Prostate gland (tissue), 2 donors: ENCODE results near the gene EEF1AKMT1. TPM values are rescaled to one million over a fixed set of nuclear protein-coding genes. Genes with fewer than 3 reads are reported as not detected.

Source experiments
- DNase-seq: peaks from one replicate; pipeline ENCODE4 v3.0.0-alpha.2; 2019; ENCODE audit warnings: low spot score
- H3K27ac ChIP-seq, 2 donors: fragments of 200-600 bp; sonication (generic); 2 replicates each; pipeline ENCODE4 v1.5.1; 2017 to 2019
- H3K27me3 ChIP-seq: fragments of 200-600 bp; sonication (generic); replicated peaks from 2 replicates; pipeline ENCODE4 v1.5.1; 2019; ENCODE audit not compliant: insufficient read depth
- H3K36me3 ChIP-seq, 2 donors: fragments of 200-600 bp; sonication (generic); 1 replicate in 1 of 2; 2 replicates in 1 of 2; pipeline versions ENCODE4 v1.5.1 to v1.8.1; 2017 to 2019
- H3K4me1 ChIP-seq: fragments of 200-600 bp; sonication (generic); replicated peaks from 2 replicates; pipeline ENCODE4 v1.5.1; 2019
- H3K4me3 ChIP-seq, 2 donors: fragments of 200-600 bp; sonication (generic); 2 replicates each; pipeline ENCODE4 v1.5.1; 2017 to 2019
- H3K9me3 ChIP-seq: fragments of 200-600 bp; sonication (generic); 2 replicates; pipeline ENCODE4 v1.5.1; 2017
- CTCF ChIP-seq, 4 experiments: fragments of 200-600 bp in 2 of 4; fragments of 450-650 bp in 2 of 4; sonication (generic) in 2 of 4; IDR thresholded peaks; 1 replicate in 3 of 4; 2 replicates in 1 of 4; pipeline ENCODE4 v1.5.1; 2016 to 2019; ENCODE audit warnings: antibody characterized with exemption in 4 of 4, mild to moderate bottlenecking in 2 of 4, moderate library complexity in 2 of 4
- POLR2A ChIP-seq: fragments of 450-650 bp; IDR thresholded peaks from one replicate; pipeline ENCODE4 v1.6.1; 2016; ENCODE audit warnings: antibody characterized with exemption, mild to moderate bottlenecking
- POLR2AphosphoS5 ChIP-seq: sonication (generic); formaldehyde crosslinking; IDR thresholded peaks from one replicate; pipeline ENCODE4 v1.6.1; 2017; ENCODE audit warnings: antibody characterized with exemption
- WGBS: methylation state at CpG from one replicate; pipeline ENCODE4 v1.1.5; 2018; 5-methylcytosine and 5-hydroxymethylcytosine counted together
- intact Hi-C: fragments of 100-400 bp; cut with DNase I; formaldehyde crosslinking; loops from one replicate; pipeline ENCODE4 v1.14.2; 2022
- total RNA-seq, 2 donors: library from RNA; depleted of rRNA; stranded (reverse); fragments of >200 nt; gene quantifications; one replicate each; pipeline ENCODE4 v1.1.0, GENCODE V29; 2016

Gene EEF1AKMT1
- total RNA-seq, 2 donors from 2014 or later: 11.4 to 31.6 TPM

GRCh38 chr13:20711301-20712044 is 62.3 kb downstream of the EEF1AKMT1 start:
- Histone ChIP-seq H3K27ac (no peak overlapping the region), H3K27me3 (no peaks in the 10 kb centered on the region), H3K9me3 (no peaks in the 10 kb centered on the region), H3K4me1 (no peaks in the 10 kb centered on the region), H3K36me3 (no peaks in the 10 kb centered on the region), H3K4me3 (no peak overlapping the region)
- WGBS: 80% methylated on average over 13 of the region's 13 CpGs
- no peak for DNase-seq
- intact Hi-C loops: loop anchor here (2.0 to 10.0 kb wide), 3 partner anchors 117 to 217 kb away; no protein-coding TSS in a partner anchor
- TF ChIP-seq POLR2AphosphoS5: no peak
- TF ChIP-seq CTCF (IDR thresholded peaks at IDR 0.05): no peak
- no peak for TF ChIP-seq POLR2A

GRCh38 chr13:20709782-20710181 is 64.0 kb downstream of the EEF1AKMT1 start:
- DNase-seq: no peak
- no peak overlapping the region for H3K27ac ChIP-seq
- TF ChIP-seq CTCF (IDR thresholded peaks at IDR 0.05): no peak
- TF ChIP-seq POLR2A: no peak
- no peak for TF ChIP-seq POLR2AphosphoS5
- no peak overlapping the region for H3K4me3 ChIP-seq
- H3K9me3 ChIP-seq: no peaks in the 10 kb centered on the region
- intact Hi-C loops: loop anchor here (5.0 to 10.0 kb wide), 2 partner anchors 215 to 218 kb away; no protein-coding TSS in a partner anchor
- H3K27me3 ChIP-seq: no peaks in the 10 kb centered on the region
- no peaks in the 10 kb centered on the region for H3K4me1 ChIP-seq
- H3K36me3 ChIP-seq: no peaks in the 10 kb centered on the region
- 54% methylated on average over 4 of the region's 4 CpGs for WGBS

GRCh38 chr13:20709369-20709768 is 64.4 kb downstream of the EEF1AKMT1 start:
- H3K4me3 ChIP-seq: no peak overlapping the region
- intact Hi-C loops: no loop called here
- no peaks in the 10 kb centered on the region for H3K4me1 ChIP-seq
- no peak overlapping the region for H3K27ac ChIP-seq
- no peaks in the 10 kb centered on the region for H3K9me3 ChIP-seq
- H3K36me3 ChIP-seq: no peaks in the 10 kb centered on the region
- 89% methylated on average over 8 of the region's 8 CpGs for WGBS
- no peaks in the 10 kb centered on the region for H3K27me3 ChIP-seq
- no peak for TF ChIP-seq POLR2A
- no peak for TF ChIP-seq CTCF (IDR thresholded peaks at IDR 0.05)
- no peak for TF ChIP-seq POLR2AphosphoS5
- DNase-seq: no peak

- H3K9me3 ChIP-seq: no peaks in the 10 kb centered on the region
- intact Hi-C loops: no loop called here
- no peaks in the 10 kb centered on the region for H3K27me3 ChIP-seq
- H3K36me3 ChIP-seq: no peaks in the 10 kb centered on the region
- H3K27ac ChIP-seq: no peak overlapping the region
- no peak for DNase-seq
- TF ChIP-seq POLR2AphosphoS5 (no peak), CTCF (IDR thresholded peaks at IDR 0.05) (no peak), POLR2A (no peak)
- 77% methylated on average over 2 of the region's 2 CpGs for WGBS
- no peak overlapping the region for H3K4me3 ChIP-seq
- no peaks in the 10 kb centered on the region for H3K4me1 ChIP-seq
These were observed 65.5 kb downstream of the EEF1AKMT1 start for GRCh38 chr13:20708216-20708615.

GRCh38 chr13:20706661-20707060 is 67.1 kb downstream of the EEF1AKMT1 start:
- 89% methylated on average over 5 of the region's 5 CpGs for WGBS
- intact Hi-C loops: no loop called here

More at GRCh38 chr13:20706661-20707060, 67.1 kb downstream of the EEF1AKMT1 start:
- no peak overlapping the region for H3K4me3 ChIP-seq
- no peak for DNase-seq
- no peaks in the 10 kb centered on the region for H3K27me3 ChIP-seq
- no peak for TF ChIP-seq POLR2A
- TF ChIP-seq CTCF (IDR thresholded peaks at IDR 0.05): no peak
- no peak for TF ChIP-seq POLR2AphosphoS5
- no peaks in the 10 kb centered on the region for H3K36me3 ChIP-seq
- no peaks in the 10 kb centered on the region for H3K4me1 ChIP-seq
- no peaks in the 10 kb centered on the region for H3K9me3 ChIP-seq
- no peak overlapping the region for H3K27ac ChIP-seq
